ENCODE results near the gene DNAJB9. TPM values are rescaled to one million over a fixed set of nuclear protein-coding genes. Genes with fewer than 3 reads are reported as not detected.
"Not testable (repeated sequence)": the region's sequence is repeated elsewhere in the genome, so short reads cannot be mapped to it uniquely, and the experiment has no call there.

Gene DNAJB9
- 10 to 100 TPM; 13.9 to 41.2 TPM for total RNA-seq

DNA sequence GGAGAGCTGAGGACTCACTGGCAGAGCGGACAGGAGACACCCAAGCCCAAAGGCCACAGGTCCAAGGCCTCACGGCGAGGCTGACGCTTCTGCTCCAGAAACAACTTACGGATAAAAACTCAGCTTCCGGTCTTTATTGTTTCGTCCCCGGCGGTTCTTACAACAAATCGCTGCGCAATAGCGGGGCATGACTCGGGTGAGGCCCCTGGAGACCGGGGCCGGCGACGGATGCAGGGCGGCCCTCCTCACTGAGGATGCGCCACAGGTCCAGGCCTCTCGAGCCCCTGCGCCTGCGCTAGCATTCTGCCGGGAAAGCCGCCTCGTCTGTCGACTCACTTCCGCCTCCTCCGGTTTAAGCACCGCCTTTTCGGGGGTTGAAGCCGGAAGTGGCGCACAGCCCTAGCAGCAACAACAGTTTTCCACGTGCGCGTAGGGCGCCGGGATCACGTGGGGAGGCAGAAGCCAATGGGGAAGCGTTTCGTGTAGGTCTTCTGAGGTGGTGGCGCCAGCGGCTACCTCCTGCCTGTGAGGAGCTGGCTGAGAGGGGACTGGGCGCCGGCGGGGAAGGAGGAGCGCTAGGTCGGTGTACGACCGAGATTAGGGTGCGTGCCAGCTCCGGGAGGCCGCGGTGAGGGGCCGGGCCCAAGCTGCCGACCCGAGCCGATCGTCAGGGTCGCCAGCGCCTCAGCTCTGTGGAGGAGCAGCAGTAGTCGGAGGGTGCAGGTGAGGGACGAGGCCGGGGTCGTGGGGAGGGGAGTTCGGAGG is at the start of gene DNAJB9, which contains the start of gene THAP5:
Gene DNAJB9, plus strand, starts transcription at position 494 of the 765 bp plus-strand sequence. CDS start 1,853 bp downstream, outside the sequence.
Gene THAP5, minus strand, starts transcription at position 326 of the 765 bp plus-strand sequence. Its CDS starts 137 bp downstream, at position 189.
- Mint-ChIP-seq H3K27me3 (no peaks in the 10 kb centered on the region), H3K27ac (peak within 1 kb of the TSS; percentile 99 to 100), H3K9me3 (no peaks in the 10 kb centered on the region), H3K36me3 (peaks cover 18% of the 10 kb centered on the region), H3K4me3 (peak within 1 kb of the TSS; percentile 98), H3K4me1 (ENCODE audit: low read depth in 2 of 2) (peaks cover 30 to 40% of the 10 kb centered on the region in 2 donors)
- peak; percentile 100 for DNase-seq (ENCODE audit: low spot score)
- peak; percentile 95 to 96 for ATAC-seq

DNA sequence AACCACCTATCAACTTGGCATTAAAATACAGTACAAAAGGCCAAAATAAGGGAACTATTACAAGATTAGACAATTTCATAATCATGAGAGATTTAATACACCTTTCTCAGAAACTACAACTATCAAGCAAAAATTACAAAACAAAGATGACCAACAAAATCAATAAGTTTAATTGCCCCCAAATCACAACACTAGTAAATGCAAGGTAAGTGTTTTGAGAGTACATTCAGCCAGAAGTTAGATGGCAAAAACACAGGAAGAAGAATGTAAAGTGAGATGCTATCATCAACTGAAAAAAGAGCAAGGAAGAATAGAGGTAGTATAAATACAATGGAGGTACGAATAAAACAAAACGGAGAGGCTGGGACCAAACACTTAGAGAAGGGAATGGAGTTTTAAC is 46.9 kb upstream of the DNAJB9 start:
- H3K27me3 Mint-ChIP-seq, result no peaks in the 10 kb centered on the region
- H3K27ac Mint-ChIP-seq, result peak overlapping the region in 1 of 2 donors; percentile 3
- peak overlapping the region; percentile 17 for H3K4me3 Mint-ChIP-seq
- H3K9me3 Mint-ChIP-seq, result no peaks in the 10 kb centered on the region
- no peak for ATAC-seq
- peaks cover 21% of the 10 kb centered on the region for H3K36me3 Mint-ChIP-seq
- peaks cover 31 to 48% of the 10 kb centered on the region in 2 donors for H3K4me1 Mint-ChIP-seq (ENCODE audit: low read depth in 2 of 2)
- no peak for DNase-seq (ENCODE audit: low spot score)

DNA sequence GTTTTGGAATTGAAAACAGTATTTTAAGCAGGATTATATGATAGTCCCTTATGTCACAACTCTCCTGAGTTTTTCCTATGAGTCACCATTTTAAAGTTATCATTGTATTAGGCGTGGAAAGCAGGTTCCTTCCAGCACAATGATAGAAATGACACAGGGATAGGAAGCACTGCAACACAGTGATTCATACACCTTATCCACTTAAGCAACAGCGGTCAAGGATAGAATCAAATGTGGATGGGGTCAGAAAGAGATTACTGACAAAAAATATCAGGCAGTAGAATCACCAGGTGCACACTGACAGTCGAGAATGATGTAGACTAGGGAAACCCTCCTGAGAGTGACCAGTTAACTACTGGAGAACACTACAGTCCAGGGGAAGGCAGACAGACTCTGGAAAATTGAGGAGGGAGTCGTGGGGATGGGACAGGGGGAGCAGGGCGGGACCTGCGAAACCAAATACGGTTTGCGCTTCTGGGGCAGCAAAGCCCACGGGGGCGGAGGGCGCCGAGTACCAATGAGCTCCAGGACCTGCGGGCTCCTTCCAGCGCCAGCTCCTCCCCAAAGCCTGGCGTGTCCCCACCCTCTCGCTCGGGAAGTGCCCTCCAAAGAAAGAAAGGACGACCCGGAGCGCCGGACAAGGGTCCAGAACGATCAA is 44.2 kb upstream of the DNAJB9 start:
- peak overlapping the region; percentile 94 for H3K4me3 Mint-ChIP-seq
- DNase-seq (ENCODE audit: low spot score) (no peak), ATAC-seq (peak; percentile 62 to 73)
- peaks cover 6% of the 10 kb centered on the region for H3K36me3 Mint-ChIP-seq
- peaks cover 27 to 36% of the 10 kb centered on the region in 2 donors for H3K4me1 Mint-ChIP-seq (ENCODE audit: low read depth in 2 of 2)
- H3K27ac Mint-ChIP-seq, result peak overlapping the region; percentile 94 to 98
- no peaks in the 10 kb centered on the region for H3K9me3 Mint-ChIP-seq
- H3K27me3 Mint-ChIP-seq, result peaks cover 3 to 5% of the 10 kb centered on the region in 2 donors

DNA sequence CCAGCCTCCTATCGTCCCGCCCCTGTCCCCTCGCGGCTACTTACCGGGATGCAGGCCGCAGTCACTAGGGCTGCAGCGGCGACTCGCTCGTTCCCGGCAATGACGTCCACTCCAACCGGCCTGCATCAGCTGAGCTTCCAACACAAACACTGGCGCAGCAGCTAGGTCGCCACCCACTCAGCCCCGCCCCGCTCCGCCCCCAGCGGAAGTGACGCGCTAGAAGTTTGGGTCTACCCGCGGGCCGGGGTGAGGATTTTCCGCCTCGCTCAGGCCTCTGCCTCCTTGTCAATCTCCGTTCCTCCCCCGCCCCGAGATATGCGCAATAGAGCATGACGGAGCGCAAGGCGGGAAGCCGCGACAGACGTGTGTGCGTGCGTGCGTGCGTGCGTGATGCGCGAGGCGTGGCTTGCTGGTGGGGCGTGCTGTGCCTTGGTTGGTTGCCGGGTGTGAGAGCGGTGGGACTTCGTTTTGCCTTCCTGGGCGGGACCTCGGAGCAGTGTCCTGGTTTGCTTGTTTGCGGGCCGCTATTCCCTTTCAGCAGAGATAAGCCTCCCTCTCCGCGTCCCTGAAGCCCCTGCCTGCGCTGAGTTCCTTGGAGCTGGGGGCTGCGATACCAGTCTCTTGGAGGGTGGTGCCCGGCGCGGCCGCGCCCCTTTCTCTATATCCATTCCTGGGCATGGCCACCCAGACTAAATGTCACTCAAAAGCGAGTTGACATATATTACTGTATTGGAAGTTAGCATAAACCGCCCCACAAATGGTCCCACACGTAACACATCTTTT is 43.5 kb upstream of the DNAJB9 start, which contains the start of gene PNPLA8:
Gene PNPLA8, minus strand, starts transcription at position 151 of the 783 bp plus-strand sequence. CDS start 10,644 bp downstream, outside the sequence.
- DNase-seq (ENCODE audit: low spot score) (peak; percentile 100), ATAC-seq (peak; percentile 96)
- Mint-ChIP-seq H3K27me3 (peaks cover 4 to 7% of the 10 kb centered on the region in 2 donors), H3K4me1 (ENCODE audit: low read depth in 2 of 2) (peaks cover 26 to 32% of the 10 kb centered on the region in 2 donors), H3K4me3 (peak within 1 kb of the TSS; percentile 94), H3K9me3 (no peaks in the 10 kb centered on the region), H3K27ac (peak within 1 kb of the TSS; percentile 94 to 98), H3K36me3 (peaks cover 5% of the 10 kb centered on the region)

DNA sequence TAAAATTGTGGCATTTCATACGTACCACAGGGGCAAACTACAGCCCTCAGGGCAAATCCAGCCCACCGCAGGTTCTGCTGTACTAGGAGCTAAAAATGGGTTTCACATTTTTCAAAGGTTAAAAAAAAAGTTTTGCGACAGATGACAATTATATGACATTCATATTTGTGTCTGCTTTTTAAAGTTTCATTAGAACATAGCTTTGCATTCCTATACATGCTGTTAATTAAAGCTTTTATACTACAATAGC is 43.0 kb upstream of the DNAJB9 start:
- peaks cover 4 to 7% of the 10 kb centered on the region in 2 donors for H3K27me3 Mint-ChIP-seq
- peak overlapping the region; percentile 94 to 98 for H3K27ac Mint-ChIP-seq
- no peaks in the 10 kb centered on the region for H3K9me3 Mint-ChIP-seq
- peak overlapping the region; percentile 94 for H3K4me3 Mint-ChIP-seq
- DNase-seq (ENCODE audit: low spot score) (no peak), ATAC-seq (no peak)
- H3K4me1 Mint-ChIP-seq (ENCODE audit: low read depth in 2 of 2), result peaks cover 21 to 27% of the 10 kb centered on the region in 2 donors
- no peaks in the 10 kb centered on the region for H3K36me3 Mint-ChIP-seq

DNA sequence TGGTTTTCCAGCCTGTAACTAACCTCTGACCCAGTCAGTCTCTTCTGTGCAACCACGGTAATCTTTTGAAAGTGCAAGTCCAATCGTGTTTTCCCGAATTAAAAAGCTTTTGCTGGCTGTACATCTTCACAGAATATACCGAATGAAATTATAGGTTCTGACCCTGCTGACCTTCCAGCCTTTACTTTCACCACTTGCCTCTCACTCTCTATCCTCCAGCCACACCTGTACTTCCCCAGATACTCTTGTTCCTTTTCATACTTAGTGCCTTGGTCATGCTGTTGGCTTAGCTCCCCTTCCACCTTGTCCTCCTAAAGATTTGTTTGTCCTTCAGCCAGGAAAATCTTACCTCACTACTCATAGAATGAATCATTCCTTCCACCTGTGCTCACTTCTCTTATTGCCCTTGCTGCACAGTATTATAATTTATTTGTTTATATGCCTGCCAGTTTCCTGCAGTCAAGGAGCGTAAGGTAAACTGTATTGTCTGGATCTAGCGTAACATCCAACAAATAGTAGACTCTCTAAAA is 41.4 kb upstream of the DNAJB9 start:
- no peak for ATAC-seq
- peak overlapping the region in 1 of 2 donors; percentile 26 for H3K27ac Mint-ChIP-seq
- H3K27me3 Mint-ChIP-seq, result peaks cover 7 to 11% of the 10 kb centered on the region in 2 donors
- no peaks in the 10 kb centered on the region for H3K9me3 Mint-ChIP-seq
- DNase-seq (ENCODE audit: low spot score), result no peak
- peak overlapping the region; percentile 5 for H3K4me3 Mint-ChIP-seq
- H3K36me3 Mint-ChIP-seq, result no peaks in the 10 kb centered on the region
- peaks cover 14 to 19% of the 10 kb centered on the region in 2 donors for H3K4me1 Mint-ChIP-seq (ENCODE audit: low read depth in 2 of 2)

DNA sequence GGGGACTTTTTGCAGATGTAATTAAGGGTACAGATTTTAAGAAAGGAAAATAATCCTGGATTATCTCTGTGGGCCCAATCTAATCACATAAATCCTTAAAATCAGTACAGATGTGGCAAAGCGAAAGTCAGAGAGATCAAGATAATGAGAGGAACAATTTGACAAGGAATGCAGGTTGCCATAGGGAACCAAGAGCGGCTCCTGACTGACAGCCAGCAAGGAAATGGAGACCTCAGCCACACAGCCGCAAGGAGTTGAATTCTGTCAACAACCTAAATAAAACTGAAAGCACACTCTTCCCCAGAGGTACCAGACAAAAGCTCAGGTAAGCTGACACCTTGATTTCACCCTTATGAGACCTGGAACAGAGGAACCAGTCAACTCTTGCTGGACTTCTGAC is 40.3 kb upstream of the DNAJB9 start:
- no peak overlapping the region for H3K27ac Mint-ChIP-seq
- H3K4me3 Mint-ChIP-seq, result no peak overlapping the region
- no peak for DNase-seq (ENCODE audit: low spot score)
- no peak for ATAC-seq
- peaks cover 4 to 9% of the 10 kb centered on the region in 2 donors for H3K4me1 Mint-ChIP-seq (ENCODE audit: low read depth in 2 of 2)
- no peaks in the 10 kb centered on the region for H3K9me3 Mint-ChIP-seq
- no peaks in the 10 kb centered on the region for H3K36me3 Mint-ChIP-seq
- peaks cover 10 to 13% of the 10 kb centered on the region in 2 donors for H3K27me3 Mint-ChIP-seq

DNA sequence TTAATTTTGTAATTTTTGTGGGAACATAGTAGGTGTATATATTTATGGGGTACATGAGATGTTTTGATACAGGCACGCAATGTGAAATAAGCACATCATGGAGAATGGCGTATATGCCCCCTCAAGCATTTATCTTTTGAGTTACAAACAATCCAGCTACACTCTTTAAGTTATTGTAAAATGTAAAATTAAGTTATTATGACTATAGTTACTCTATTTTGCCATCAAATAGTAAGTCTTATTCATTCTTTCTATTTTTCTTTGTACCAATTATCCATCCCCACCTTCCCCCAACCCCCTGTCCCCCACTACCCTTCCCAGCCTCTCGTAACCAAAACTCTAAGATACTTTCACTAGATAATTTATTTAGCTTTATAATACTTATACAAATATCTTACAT is 36.0 kb upstream of the DNAJB9 start:
- Mint-ChIP-seq H3K4me1 (ENCODE audit: low read depth in 2 of 2) (no peaks in the 10 kb centered on the region), H3K27me3 (peaks cover 19 to 25% of the 10 kb centered on the region in 2 donors), H3K27ac (no peak overlapping the region), H3K4me3 (no peak overlapping the region), H3K36me3 (no peaks in the 10 kb centered on the region), H3K9me3 (no peaks in the 10 kb centered on the region)
- no peak for ATAC-seq
- DNase-seq (ENCODE audit: low spot score), result no peak

DNA sequence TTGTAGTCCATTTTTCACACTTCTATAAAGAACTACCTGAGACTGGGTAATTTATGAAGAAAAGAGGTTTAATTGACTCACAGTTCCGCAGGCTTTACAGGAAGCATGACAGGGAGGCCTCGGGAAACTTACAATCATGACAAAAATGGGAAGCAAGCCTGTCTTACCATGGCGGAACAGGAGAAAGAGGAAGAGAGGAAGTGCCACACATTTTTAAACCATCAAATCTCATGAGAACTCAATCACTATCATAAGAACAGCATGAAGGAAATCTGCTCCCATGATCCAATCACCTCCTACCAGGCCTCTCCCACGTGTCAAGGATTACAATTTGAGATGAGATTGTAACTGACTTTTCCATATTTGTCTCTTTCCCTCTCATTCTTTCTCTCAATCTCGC is 34.4 kb upstream of the DNAJB9 start:
- Mint-ChIP-seq H3K36me3 (no peaks in the 10 kb centered on the region), H3K9me3 (no peaks in the 10 kb centered on the region), H3K4me1 (ENCODE audit: low read depth in 2 of 2) (no peaks in the 10 kb centered on the region), H3K27ac (no peak overlapping the region), H3K27me3 (peaks cover 16 to 24% of the 10 kb centered on the region in 2 donors), H3K4me3 (no peak overlapping the region)
- ATAC-seq (no peak), DNase-seq (ENCODE audit: low spot score) (no peak)

DNA sequence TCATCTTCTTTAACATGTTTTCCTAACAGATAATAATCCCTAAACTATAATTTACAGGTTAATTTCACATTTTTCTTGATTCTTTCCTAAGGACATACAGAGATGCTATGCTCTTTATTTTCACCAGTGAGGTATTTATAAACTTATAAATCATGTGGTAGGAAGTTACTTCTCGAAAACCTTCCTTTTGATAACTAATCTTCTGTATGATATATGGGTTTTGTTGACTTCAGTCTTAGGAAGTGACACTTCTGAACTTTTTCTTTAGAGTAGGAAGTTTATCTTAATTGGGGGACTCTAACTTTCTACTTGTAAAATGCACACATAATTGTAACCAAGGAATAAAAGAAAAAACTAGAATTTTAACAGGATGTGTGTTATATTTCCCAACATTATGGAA is 33.9 kb upstream of the DNAJB9 start:
- no peak for ATAC-seq
- no peaks in the 10 kb centered on the region for H3K9me3 Mint-ChIP-seq
- no peak for DNase-seq (ENCODE audit: low spot score)

DNA sequence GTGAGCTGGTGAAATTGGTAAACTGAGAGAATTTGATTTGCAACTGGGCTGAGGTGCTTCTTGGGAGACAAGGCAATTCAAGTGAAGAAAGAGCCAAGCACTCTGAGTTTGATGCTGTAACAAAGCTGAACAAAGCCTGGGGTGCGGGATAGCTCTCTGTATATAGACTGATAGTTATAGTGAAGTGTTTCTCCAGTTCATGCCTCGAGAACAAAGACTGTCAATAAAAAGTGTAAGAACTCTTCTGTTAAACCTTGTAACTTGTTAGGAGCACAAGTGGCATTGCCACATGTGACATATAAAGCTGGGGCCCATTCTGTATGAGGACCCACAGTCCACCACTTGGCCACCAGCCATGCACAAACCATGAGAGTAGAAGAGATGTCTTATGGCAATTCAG is 32.4 kb upstream of the DNAJB9 start:
- ATAC-seq (no peak), DNase-seq (ENCODE audit: low spot score) (no peak)
- Mint-ChIP-seq H3K4me1 (ENCODE audit: low read depth in 2 of 2) (no peaks in the 10 kb centered on the region), H3K4me3 (no peak overlapping the region), H3K9me3 (no peaks in the 10 kb centered on the region), H3K36me3 (no peaks in the 10 kb centered on the region), H3K27me3 (peaks cover 12 to 18% of the 10 kb centered on the region in 2 donors), H3K27ac (no peak overlapping the region)

More for the DNA sequence above, 33.9 kb upstream of the DNAJB9 start:
- no peak overlapping the region for H3K27ac Mint-ChIP-seq
- H3K27me3 Mint-ChIP-seq, result peaks cover 12 to 21% of the 10 kb centered on the region in 2 donors
- no peaks in the 10 kb centered on the region for H3K4me1 Mint-ChIP-seq (ENCODE audit: low read depth in 2 of 2)
- no peaks in the 10 kb centered on the region for H3K36me3 Mint-ChIP-seq
- no peak overlapping the region for H3K4me3 Mint-ChIP-seq

DNA sequence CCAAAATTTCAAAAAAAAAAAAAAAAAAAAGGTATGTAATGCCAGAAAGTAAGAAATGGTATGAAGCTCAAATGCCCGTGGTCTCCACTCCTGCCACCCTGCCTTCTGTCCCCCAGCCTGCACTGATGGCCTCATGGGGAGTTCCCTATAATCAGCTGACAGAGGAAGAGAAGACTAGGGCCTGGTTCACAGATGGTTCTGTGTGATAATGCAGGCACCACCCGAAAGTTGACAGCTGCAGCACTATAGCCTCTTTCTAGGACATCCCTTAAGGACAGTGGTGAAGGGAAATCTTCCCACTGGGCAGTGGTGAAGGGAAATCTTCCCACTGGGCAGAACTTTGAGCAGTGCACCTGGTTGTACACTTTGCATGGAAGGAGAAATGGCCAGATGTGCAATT is 31.4 kb upstream of the DNAJB9 start:
- peaks cover 12 to 14% of the 10 kb centered on the region in 2 donors for H3K27me3 Mint-ChIP-seq
- not testable (repeated sequence) for ATAC-seq; DNase-seq (ENCODE audit: low spot score); H3K36me3 Mint-ChIP-seq; H3K27ac Mint-ChIP-seq; H3K4me3 Mint-ChIP-seq; H3K9me3 Mint-ChIP-seq; H3K4me1 Mint-ChIP-seq (ENCODE audit: low read depth in 2 of 2)

DNA sequence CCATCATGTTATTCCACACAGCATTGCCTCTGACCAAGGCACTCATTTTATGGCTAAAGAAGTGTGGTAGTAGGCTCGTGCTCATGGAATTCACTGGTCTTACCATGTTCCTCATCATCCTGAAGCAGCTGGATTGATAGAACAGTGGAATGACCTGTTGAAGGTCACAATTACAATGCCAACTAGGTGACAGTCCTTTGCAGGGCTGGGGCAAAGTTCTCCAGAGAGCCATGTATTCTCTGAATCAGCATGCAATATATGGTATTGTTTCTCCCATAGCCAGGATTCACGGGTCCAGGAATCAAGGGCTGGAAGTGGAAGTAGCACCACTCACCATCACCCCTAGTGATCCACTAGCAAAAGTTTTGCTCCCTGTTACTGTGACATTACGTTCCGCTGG is 31.0 kb upstream of the DNAJB9 start:
- H3K27me3 Mint-ChIP-seq, result peaks cover 12 to 14% of the 10 kb centered on the region in 2 donors
- not testable (repeated sequence) for H3K4me3 Mint-ChIP-seq; DNase-seq (ENCODE audit: low spot score); H3K4me1 Mint-ChIP-seq (ENCODE audit: low read depth in 2 of 2); H3K36me3 Mint-ChIP-seq; H3K9me3 Mint-ChIP-seq; ATAC-seq; H3K27ac Mint-ChIP-seq
